ENCODE measurements around the gene IFFO2.

- TF ChIP-seq POLR2A (IDR thresholded peaks at IDR 0.05), result no peak
- TF ChIP-seq, protein P1, sequence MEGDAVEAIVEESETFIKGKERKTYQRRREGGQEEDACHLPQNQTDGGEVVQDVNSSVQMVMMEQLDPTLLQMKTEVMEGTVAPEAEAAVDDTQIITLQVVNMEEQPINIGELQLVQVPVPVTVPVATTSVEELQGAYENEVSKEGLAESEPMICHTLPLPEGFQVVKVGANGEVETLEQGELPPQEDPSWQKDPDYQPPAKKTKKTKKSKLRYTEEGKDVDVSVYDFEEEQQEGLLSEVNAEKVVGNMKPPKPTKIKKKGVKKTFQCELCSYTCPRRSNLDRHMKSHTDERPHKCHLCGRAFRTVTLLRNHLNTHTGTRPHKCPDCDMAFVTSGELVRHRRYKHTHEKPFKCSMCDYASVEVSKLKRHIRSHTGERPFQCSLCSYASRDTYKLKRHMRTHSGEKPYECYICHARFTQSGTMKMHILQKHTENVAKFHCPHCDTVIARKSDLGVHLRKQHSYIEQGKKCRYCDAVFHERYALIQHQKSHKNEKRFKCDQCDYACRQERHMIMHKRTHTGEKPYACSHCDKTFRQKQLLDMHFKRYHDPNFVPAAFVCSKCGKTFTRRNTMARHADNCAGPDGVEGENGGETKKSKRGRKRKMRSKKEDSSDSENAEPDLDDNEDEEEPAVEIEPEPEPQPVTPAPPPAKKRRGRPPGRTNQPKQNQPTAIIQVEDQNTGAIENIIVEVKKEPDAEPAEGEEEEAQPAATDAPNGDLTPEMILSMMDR (IDR thresholded peaks at IDR 0.05), result no peak
These were observed 43.6 kb upstream of the IFFO2 start for GRCh38 chr1:19000065-19000464.
